NOMO-1 (cell line): ENCODE results near the gene CNTN4.
"Not testable (repeated sequence)": the region's sequence is repeated elsewhere in the genome, so short reads cannot be mapped to it uniquely, and the experiment has no call there.

ENCODE experiments used
- DNase-seq, 2 experiments: peaks; one replicate each; lab custom pipeline; 2025; ENCODE audit not compliant: unreplicated experiment in 2 of 2; lab: John Stamatoyannopoulos, UW

The CNTN4 gene

GRCh38 chr3:2876362-2876761 lies 777.7 kb downstream of the CNTN4 start:
- no peak for DNase-seq

- no peak for DNase-seq
These were observed 780.4 kb downstream of the CNTN4 start for GRCh38 chr3:2879023-2879422.

DNA sequence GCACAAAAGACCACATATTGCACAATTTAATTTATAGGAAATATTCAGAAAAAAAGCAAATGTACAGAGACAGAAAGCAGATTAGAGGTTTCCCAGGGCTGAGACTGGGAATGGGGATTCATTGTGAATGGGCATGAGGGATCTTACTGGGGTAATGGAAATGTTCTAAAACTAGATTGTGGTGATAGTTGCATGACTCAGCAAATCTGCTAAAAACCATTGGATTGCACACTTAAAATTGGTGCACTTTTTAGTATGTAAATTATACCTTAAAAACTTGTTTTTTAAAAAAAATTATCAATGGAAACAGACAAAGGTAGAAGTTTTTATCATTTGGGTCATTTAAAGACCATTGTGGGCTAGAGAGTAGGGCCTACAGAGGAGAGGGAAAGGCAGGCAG lies 780.9 kb downstream of the CNTN4 start:
- no peak for DNase-seq

DNA sequence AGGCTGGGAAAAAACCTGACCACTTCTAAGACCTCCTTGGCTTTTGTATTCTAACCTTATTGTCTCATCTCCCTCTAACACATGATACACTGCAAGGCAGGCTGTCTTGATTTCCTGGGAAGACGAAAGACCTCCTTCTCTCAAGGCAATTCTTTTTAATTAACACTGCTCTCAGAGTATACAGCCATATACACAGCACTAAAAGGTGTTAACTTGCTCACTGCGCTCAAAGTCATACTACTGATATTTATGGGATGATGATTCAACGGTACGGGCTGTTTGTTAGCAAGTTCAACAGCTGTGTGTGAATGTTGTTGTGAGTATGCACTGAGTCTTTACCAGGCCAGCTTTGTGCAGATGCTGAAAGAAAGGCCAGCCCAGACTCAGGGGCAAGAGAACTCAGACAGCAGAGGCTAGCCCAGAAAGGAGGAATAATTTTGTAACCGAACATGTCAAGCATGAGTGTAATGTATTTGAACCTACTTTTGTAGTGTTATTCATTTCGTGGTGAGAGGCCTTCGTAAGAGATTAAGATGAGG lies 781.6 kb downstream of the CNTN4 start:
- no peak for DNase-seq

DNA sequence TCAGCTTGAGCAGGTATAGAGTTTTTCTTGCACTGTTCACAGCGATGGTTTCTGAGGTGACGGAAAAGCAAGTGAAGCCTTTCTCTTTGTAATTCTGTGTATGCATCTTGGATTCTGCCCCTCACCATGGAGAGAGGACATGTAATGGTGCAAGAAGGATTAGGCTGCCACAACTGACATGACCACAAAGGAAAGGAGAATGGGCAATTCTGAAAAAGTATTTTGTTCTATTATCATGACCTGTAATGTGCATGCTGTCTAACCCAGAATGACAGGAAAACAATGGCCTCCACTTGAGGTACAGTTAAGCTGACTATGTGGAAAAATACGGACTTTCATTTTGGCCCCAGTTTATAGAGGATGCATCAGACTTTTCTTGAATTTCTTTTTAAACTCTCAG lies 784.6 kb downstream of the CNTN4 start:
- DNase-seq, result no peak

DNA sequence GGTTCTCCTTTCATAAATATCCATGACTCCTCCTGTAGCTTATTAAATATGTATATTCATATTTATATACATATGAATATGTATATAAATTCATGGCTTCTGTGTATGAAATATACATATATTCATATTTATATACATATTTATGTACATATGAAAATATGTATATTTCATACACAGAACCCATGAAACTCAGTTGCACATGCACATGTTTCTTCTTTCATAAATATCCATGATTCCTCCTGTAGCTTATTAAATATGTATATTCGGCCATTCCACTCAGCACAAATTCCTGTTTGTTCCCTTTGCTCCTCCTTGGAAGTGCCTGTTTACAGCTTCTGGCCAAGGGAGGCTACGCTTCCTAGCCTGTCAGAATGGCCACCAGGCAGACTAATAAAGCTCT lies 789.9 kb downstream of the CNTN4 start:
- no peak for DNase-seq

- no peak for DNase-seq
These were observed 791.1 kb downstream of the CNTN4 start for GRCh38 chr3:2889736-2890135.

DNA sequence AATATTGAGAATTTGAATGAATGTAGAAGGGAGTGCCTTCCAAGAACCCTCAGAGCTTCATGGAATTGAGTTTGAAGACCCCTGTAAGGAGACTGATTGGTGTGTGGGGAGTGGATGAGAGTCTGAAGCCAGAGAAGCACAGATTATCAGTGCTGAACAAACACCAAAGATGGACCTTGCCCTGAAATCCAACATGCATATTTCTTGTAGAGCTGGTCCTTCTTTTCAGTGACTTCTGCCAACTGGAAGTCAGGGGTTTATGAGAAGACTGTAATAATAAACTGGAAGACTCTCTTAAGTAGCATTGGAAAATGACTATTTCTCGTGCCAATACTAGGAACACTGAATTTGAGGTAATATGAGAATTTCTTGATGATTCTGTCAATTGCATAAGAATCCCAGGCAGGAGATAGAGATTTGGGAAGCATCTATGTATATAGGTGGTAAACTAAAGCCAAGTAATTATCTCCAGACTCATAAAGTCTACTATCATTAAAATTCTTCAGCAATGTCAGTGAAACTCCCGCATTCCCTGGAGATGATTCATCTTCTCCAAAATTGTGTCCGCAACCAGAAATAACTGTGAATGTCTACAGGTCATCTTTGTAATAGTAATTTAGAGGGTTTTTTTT lies 797.8 kb downstream of the CNTN4 start:
- DNase-seq, result no peak

- DNase-seq, result no peak
These were observed 799.2 kb downstream of the CNTN4 start for GRCh38 chr3:2897821-2898220.

DNA sequence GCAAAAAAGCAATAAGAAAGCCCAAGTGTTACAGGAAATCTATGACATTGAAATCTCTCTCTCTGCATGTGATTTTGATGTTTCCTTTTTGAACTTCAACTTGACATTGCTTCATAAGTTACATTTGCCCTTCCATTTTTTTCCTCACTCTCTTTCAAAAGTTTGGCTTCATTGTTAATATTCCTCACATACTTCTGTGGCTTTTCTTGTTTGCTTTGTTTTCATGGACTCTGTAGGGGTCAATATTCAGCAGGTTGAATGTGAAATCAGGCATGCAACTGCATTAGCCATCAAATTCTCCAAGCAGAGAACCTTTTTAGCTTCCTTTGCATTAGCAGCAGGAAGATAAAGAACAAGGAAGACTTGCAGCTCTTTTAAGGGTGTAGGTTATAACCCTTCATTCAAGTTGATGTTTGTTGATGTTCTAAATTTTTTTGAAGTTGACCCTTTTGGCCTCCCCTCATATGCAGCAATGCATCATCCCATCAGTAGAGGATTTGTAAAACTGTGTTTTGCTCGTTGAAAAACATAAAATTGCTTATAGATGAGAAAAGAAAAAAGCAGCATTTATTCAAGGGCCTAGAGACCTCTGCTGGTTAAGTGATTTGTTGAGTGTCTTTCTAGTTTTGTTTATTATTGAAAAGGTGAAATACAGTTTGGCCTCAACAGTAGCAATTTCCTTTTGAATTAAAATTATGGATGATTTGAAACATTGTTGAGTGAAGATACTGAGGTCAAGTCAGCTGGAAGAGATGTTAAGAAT lies 800.1 kb downstream of the CNTN4 start:
- no peak for DNase-seq

GRCh38 chr3:2904054-2904453 lies 805.4 kb downstream of the CNTN4 start:
- no peak for DNase-seq

DNA sequence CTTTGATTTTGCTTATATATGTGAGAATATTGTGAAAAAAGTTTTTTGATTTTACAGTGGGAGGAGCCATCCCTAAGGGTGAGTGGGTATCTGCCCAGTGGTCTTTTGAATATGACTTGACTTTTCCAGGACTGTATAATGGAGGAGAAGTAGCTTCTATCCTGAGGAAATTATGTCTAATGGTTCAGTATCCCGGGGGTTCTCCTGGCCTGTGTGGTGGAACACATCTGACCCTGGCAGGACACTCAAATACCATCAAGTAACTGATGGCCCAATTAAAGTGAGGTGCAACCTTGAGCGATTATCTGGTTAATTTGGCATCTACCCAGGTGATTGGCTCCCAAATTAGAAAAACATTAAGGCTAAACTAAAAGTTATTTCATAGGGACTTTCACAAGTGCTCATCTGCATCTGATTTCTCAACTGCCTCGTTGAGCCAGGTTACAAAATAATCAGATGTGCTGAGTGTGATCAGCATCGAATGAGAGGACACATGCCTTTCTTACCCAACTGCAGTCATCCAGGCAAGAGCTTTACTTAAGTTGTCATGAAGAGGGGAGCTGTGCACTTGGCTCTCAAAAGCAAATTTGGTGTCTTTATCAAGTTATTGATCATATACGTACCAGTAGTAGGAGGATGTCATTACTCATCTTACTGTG lies 810.2 kb downstream of the CNTN4 start:
- DNase-seq, result peak; percentile 73 to 79

GRCh38 chr3:2910997-2911396 lies 812.3 kb downstream of the CNTN4 start:
- DNase-seq, result no peak

GRCh38 chr3:2915826-2916225 lies 817.2 kb downstream of the CNTN4 start:
- DNase-seq, result peak; percentile 35 to 88

DNA sequence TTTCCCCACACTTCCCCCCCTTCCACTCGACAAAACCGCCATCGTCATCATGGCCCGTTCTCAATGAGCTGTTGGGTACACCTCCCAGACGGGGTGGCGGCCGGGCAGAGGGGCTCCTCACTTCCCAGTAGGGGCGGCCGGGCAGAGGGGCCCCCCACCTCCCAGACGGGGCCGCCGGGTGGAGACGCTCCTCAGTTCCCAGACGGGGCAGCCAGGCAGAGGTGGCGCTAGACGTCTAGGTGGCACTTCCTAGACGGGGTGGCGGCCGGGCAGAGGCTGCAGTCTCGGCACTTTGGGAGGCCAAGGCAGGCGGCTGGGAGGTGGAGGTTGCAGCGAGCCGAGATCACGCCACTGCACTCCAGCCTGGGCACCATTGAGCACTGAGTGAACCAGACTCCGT lies 818.0 kb downstream of the CNTN4 start:
- not testable (repeated sequence) for DNase-seq

- DNase-seq, result no peak
These were observed 821.4 kb downstream of the CNTN4 start for GRCh38 chr3:2920103-2920502.

DNA sequence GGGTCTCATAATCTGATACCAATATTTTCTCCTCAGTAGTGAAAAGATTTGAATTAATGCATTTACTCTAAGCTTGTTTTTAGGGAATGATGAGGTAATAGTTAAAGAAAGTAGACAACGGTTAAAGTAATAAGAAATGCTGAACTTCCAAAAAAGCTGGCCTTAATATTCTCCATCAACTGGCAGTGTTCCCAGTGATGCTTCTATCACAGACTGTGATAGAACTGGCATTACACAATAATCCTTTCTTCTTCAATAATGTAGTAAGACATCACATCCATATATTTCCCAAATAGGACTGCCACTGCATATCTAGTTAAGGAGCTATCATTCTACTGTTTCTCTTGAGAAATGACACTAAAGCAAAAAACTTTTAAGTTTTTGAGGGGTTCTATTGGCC lies 822.8 kb downstream of the CNTN4 start:
- DNase-seq, result no peak

GRCh38 chr3:2921903-2922302 lies 823.2 kb downstream of the CNTN4 start:
- DNase-seq, result peak; percentile 12 to 61

- DNase-seq, result no peak
These were observed 824.7 kb downstream of the CNTN4 start for GRCh38 chr3:2923390-2923789.

GRCh38 chr3:2927259-2927658 lies 828.6 kb downstream of the CNTN4 start:
- no peak for DNase-seq

- DNase-seq, result no peak
These were observed 830.9 kb downstream of the CNTN4 start for GRCh38 chr3:2929574-2929973.

DNA sequence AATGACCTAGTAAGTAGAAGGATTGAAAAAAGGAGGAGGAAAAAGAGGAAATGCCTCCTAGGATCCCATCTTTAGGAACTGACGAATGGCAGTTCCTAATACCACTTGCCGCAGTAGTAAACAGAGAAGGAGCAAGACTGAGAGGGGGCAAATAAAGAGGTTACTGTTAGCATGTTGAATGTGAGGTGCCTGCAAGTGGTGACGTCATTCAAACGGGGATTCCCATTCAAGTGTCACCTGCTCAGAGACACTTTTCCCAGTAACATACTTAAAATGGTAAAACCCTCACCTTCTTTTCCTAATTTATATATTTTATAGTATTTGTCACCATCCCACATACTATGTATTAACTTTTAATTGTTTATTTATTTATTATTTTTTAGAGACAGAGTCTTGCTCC lies 832.6 kb downstream of the CNTN4 start:
- no peak for DNase-seq
